Colonic mucosa (tissue), 4 donors: ENCODE data around the gene SNX10. TPM values are rescaled to one million over a fixed set of nuclear protein-coding genes. Genes with fewer than 3 reads are reported as not detected.

Experiments used
- DNase-seq: peaks from one replicate; pipeline ENCODE4 v3.0.0-alpha.2; 2020
- H3K27ac ChIP-seq: fragments of 200-600 bp; one replicate; pipeline ENCODE4 v1.8.0; 2021
- H3K27me3 ChIP-seq: fragments of 200-600 bp; one replicate; pipeline ENCODE4 v1.8.0; 2021
- H3K36me3 ChIP-seq: fragments of 200-600 bp; one replicate; pipeline ENCODE4 v1.8.0; 2021
- H3K4me1 ChIP-seq: fragments of 200-600 bp; one replicate; pipeline ENCODE4 v1.8.0; 2021; ENCODE audit warnings: mild to moderate bottlenecking
- H3K4me3 ChIP-seq: fragments of 200-600 bp; one replicate; pipeline ENCODE4 v1.8.0; 2021
- H3K9ac ChIP-seq, 2 donors: one replicate each; pipeline ENCODE4 v1.7.0; 2013; ENCODE audit warnings: control low read depth in 2 of 2, low read depth in 2 of 2, low read length in 2 of 2
- H3K9me3 ChIP-seq: fragments of 200-600 bp; one replicate; pipeline ENCODE4 v1.8.0; 2021
- CTCF ChIP-seq: fragments of 200-600 bp; IDR thresholded peaks from one replicate; pipeline ENCODE4 v1.8.0; 2022; ENCODE audit warnings: antibody characterized with exemption, mild to moderate bottlenecking
- intact Hi-C: fragments of 100-400 bp; cut with DNase I; formaldehyde crosslinking; loops from one replicate; pipeline ENCODE4 v1.14.1; 2022
- total RNA-seq, 2 donors: library from RNA; stranded (reverse); fragmentation: NEBNext Ultra II Directional in 1 of 2; extraction: Animal tissue kit (Norgen Biotek cat#: 25700) in 1 of 2; gene quantifications; one replicate each; pipeline ENCODE4 v1.2.1, GENCODE V29; 2021
- donor health status: healthy.
- donor health status: DM: no; HTN: no; CAD: no.
- donor health status: DM: no; HTN: no; CAD: no.

The SNX10 gene
- total RNA-seq, 2 donors from 2014 or later = 3.1 to 4.9 TPM

GRCh38 chr7:26417911-26418413 is 126.3 kb downstream of the SNX10 start:
- H3K36me3 ChIP-seq = no peaks in the 10 kb centered on the region
- H3K27ac ChIP-seq = no peak overlapping the region
- H3K4me3 ChIP-seq = no peak overlapping the region
- no peaks in the 10 kb centered on the region for H3K27me3 ChIP-seq
- intact Hi-C loops = no loop called here
- no peak overlapping the region for H3K9ac ChIP-seq
- DNase-seq = peak; percentile 36
- no peak for TF ChIP-seq CTCF
- H3K4me1 ChIP-seq = no peaks in the 10 kb centered on the region
- H3K9me3 ChIP-seq = no peaks in the 10 kb centered on the region

- H3K9me3 ChIP-seq = no peaks in the 10 kb centered on the region
- H3K36me3 ChIP-seq = no peaks in the 10 kb centered on the region
- H3K4me1 ChIP-seq = no peaks in the 10 kb centered on the region
- no peak for TF ChIP-seq CTCF
- no peak for DNase-seq
- no peak overlapping the region for H3K4me3 ChIP-seq
- no peak overlapping the region for H3K9ac ChIP-seq
- H3K27me3 ChIP-seq = no peaks in the 10 kb centered on the region
- no peak overlapping the region for H3K27ac ChIP-seq
- intact Hi-C loops = no loop called here
Observed at GRCh38 chr7:26419198-26419597, 127.5 kb downstream of the SNX10 start.

GRCh38 chr7:26420422-26421019 is 128.9 kb downstream of the SNX10 start:
- no peak for TF ChIP-seq CTCF
- Histone ChIP-seq H3K9me3 (no peaks in the 10 kb centered on the region), H3K27me3 (no peaks in the 10 kb centered on the region), H3K27ac (no peak overlapping the region), H3K4me1 (no peaks in the 10 kb centered on the region), H3K4me3 (no peak overlapping the region), H3K36me3 (no peaks in the 10 kb centered on the region), H3K9ac (no peak overlapping the region)
- intact Hi-C loops = no loop called here
- DNase-seq = no peak

DNA sequence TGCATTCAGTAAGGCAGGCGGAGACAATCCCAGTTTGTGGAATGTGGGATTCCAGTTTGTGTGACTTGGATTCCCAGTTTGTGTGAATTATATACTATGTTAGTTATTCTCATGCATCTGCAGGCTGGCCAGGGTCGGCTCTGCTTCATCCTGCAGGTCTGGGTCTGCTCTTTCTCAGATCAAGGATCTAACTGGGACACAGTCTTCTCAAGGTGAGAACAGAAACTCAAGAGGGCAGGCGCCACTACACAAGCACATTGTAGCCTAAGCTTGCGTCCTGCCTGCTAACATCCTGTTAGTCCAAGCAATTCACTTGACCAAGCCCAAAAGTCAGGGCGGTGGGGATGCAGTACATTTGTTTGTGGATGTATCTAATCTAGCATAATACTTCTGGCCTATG is 131.1 kb downstream of the SNX10 start:
- intact Hi-C loops = no loop called here

GRCh38 chr7:26423436-26423835 is 131.8 kb downstream of the SNX10 start:
- no peak for TF ChIP-seq CTCF
- no peak overlapping the region for H3K9ac ChIP-seq
- intact Hi-C loops = no loop called here
- DNase-seq = no peak
- no peaks in the 10 kb centered on the region for H3K9me3 ChIP-seq
- no peak overlapping the region for H3K27ac ChIP-seq
- H3K4me1 ChIP-seq = no peaks in the 10 kb centered on the region
- H3K27me3 ChIP-seq = no peaks in the 10 kb centered on the region
- no peak overlapping the region for H3K4me3 ChIP-seq
- no peaks in the 10 kb centered on the region for H3K36me3 ChIP-seq

More for the DNA sequence above, 131.1 kb downstream of the SNX10 start:
- no peak for TF ChIP-seq CTCF
- Histone ChIP-seq H3K36me3 (no peaks in the 10 kb centered on the region), H3K4me3 (no peak overlapping the region), H3K9ac (no peak overlapping the region), H3K27ac (no peak overlapping the region), H3K4me1 (no peaks in the 10 kb centered on the region), H3K9me3 (no peaks in the 10 kb centered on the region), H3K27me3 (no peaks in the 10 kb centered on the region)
- DNase-seq = no peak

Other genes starting within 250 kb of the SNX10 start
- 10 to 100 TPM; 12.0 to 13.0 TPM for gene NFE2L3, start 139.7 kb upstream of the SNX10 start, total RNA-seq
- gene HNRNPA2B1, start 91.1 kb upstream of the SNX10 start, total RNA-seq = 100 to 1,000 TPM; 447 to 769 TPM
- gene CBX3, start 90.1 kb upstream of the SNX10 start, total RNA-seq = 100 to 1,000 TPM; 102 to 135 TPM